Neural cell (in vitro differentiated cells): ENCODE measurements around the gene PLXNA4.

Experiments used
- EP300 ChIP-seq: fragments of 450-650 bp; conservative IDR thresholded peaks from 2 replicates; pipeline ENCODE4 v1.6.1; 2014; ENCODE audit warnings: antibody characterized with exemption, mild to moderate bottlenecking, moderate library complexity; ENCODE audit not compliant: poor library complexity, severe bottlenecking
- EZH2 ChIP-seq: fragments of 200-600, 300-800 bp; shearing (Covaris generic), sonication (generic); IDR thresholded peaks from 2 replicates; pipeline ENCODE4 v1.6.1; 2014; ENCODE audit warnings: antibody characterized with exemption, low read length, borderline replicate concordance, mild to moderate bottlenecking; ENCODE audit not compliant: insufficient read depth, poor library complexity, severe bottlenecking
- POLR2AphosphoS5 ChIP-seq: IDR thresholded peaks from 2 replicates; pipeline ENCODE4 v1.6.1; 2012
- RAD21 ChIP-seq: fragments of 450-650 bp; conservative IDR thresholded peaks from 2 replicates; pipeline ENCODE4 v1.6.1; 2014; ENCODE audit warnings: antibody characterized with exemption, mild to moderate bottlenecking, moderate library complexity
- TF ChIP-seq, protein P1 (sequence below): IDR thresholded peaks from 2 replicates; pipeline ENCODE4 v1.6.1; 2012; ENCODE audit warnings: borderline replicate concordance
- TF ChIP-seq, protein P2 (sequence below): fragments of 450-650 bp; IDR thresholded peaks from 2 replicates; pipeline ENCODE4 v1.5.1; 2014; ENCODE audit warnings: antibody characterized with exemption, mild to moderate bottlenecking, moderate library complexity; ENCODE audit not compliant: poor library complexity, severe bottlenecking

DNA sequence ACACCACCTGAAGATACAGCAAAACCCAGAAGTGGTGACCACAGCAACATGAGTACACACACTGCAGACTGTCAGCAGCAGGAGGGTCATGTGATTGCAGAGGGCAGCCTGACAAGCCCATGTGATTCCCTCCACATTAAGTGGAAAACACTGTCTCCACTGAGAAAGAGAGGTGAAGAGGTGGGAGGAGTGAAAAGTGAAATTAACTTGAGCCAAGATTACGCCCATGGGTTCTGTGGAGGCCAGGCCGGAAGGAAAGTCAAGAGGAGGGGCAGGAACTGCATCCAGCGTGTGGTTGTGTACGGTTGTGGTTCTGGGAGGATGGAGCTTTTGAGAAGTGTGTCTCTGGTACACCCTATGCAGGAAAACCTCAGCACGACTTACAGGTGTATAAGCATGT, 138.5 kb downstream of the PLXNA4 start:
- TF ChIP-seq, protein P1, sequence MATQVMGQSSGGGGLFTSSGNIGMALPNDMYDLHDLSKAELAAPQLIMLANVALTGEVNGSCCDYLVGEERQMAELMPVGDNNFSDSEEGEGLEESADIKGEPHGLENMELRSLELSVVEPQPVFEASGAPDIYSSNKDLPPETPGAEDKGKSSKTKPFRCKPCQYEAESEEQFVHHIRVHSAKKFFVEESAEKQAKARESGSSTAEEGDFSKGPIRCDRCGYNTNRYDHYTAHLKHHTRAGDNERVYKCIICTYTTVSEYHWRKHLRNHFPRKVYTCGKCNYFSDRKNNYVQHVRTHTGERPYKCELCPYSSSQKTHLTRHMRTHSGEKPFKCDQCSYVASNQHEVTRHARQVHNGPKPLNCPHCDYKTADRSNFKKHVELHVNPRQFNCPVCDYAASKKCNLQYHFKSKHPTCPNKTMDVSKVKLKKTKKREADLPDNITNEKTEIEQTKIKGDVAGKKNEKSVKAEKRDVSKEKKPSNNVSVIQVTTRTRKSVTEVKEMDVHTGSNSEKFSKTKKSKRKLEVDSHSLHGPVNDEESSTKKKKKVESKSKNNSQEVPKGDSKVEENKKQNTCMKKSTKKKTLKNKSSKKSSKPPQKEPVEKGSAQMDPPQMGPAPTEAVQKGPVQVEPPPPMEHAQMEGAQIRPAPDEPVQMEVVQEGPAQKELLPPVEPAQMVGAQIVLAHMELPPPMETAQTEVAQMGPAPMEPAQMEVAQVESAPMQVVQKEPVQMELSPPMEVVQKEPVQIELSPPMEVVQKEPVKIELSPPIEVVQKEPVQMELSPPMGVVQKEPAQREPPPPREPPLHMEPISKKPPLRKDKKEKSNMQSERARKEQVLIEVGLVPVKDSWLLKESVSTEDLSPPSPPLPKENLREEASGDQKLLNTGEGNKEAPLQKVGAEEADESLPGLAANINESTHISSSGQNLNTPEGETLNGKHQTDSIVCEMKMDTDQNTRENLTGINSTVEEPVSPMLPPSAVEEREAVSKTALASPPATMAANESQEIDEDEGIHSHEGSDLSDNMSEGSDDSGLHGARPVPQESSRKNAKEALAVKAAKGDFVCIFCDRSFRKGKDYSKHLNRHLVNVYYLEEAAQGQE, result no peak
- no peak for TF ChIP-seq EZH2
- TF ChIP-seq, protein P2, sequence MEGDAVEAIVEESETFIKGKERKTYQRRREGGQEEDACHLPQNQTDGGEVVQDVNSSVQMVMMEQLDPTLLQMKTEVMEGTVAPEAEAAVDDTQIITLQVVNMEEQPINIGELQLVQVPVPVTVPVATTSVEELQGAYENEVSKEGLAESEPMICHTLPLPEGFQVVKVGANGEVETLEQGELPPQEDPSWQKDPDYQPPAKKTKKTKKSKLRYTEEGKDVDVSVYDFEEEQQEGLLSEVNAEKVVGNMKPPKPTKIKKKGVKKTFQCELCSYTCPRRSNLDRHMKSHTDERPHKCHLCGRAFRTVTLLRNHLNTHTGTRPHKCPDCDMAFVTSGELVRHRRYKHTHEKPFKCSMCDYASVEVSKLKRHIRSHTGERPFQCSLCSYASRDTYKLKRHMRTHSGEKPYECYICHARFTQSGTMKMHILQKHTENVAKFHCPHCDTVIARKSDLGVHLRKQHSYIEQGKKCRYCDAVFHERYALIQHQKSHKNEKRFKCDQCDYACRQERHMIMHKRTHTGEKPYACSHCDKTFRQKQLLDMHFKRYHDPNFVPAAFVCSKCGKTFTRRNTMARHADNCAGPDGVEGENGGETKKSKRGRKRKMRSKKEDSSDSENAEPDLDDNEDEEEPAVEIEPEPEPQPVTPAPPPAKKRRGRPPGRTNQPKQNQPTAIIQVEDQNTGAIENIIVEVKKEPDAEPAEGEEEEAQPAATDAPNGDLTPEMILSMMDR, result no peak
- no peak for TF ChIP-seq POLR2AphosphoS5
- no peak for TF ChIP-seq RAD21
- no peak for TF ChIP-seq EP300
